Measurements from ENCODE around the gene BRME1. TPM values are rescaled to one million over a fixed set of nuclear protein-coding genes. Genes with fewer than 3 reads are reported as not detected.

The BRME1 gene
- total RNA-seq, 1 donor from 2014 or later: 0.49 TPM

- Histone ChIP-seq H3K27ac (no peak overlapping the region), H3K27me3 (peaks cover 10% of the 10 kb centered on the region), H3K79me2 (ENCODE audit: low read depth) (no peaks in the 10 kb centered on the region), H3K9me3 (ENCODE audit: low read depth) (no peaks in the 10 kb centered on the region), H3K4me1 (no peaks in the 10 kb centered on the region), H3K9ac (no peak overlapping the region), H3F3A (ENCODE audit: low read depth) (no peaks in the 10 kb centered on the region), H2AFZ (replicated peaks) (no peak overlapping the region), H3K4me2 (no peak overlapping the region), H3K4me3 (no peak overlapping the region), H3K36me3 (no peaks in the 10 kb centered on the region), H4K20me1 (ENCODE audit: low read depth) (no peaks in the 10 kb centered on the region)
- no peak for TF ChIP-seq EZH2 (IDR thresholded peaks at IDR 0.05)
- no peak for TF ChIP-seq CTCF (IDR thresholded peaks at IDR 0.05)
- TF ChIP-seq EZH2phosphoT487 (IDR thresholded peaks at IDR 0.05): no peak
- H3K36me3 Mint-ChIP-seq: peaks cover 6% of the 10 kb centered on the region
- H3K4me3 Mint-ChIP-seq: no peak overlapping the region
- H3K27ac Mint-ChIP-seq: no peak overlapping the region
- no peaks in the 10 kb centered on the region for H3K27me3 Mint-ChIP-seq (ENCODE audit: insufficient read depth, low read depth)
- DNase-seq (ENCODE audit: low spot score): no peak
- no peaks in the 10 kb centered on the region for H3K9me3 Mint-ChIP-seq
- H3K4me1 Mint-ChIP-seq: peaks cover 9% of the 10 kb centered on the region
Measured at GRCh38 chr19:13909430-13909829, 3.5 kb upstream of the BRME1 start.

GRCh38 chr19:13908674-13909073 lies 2.8 kb upstream of the BRME1 start:
- H4K20me1 ChIP-seq (ENCODE audit: low read depth): no peaks in the 10 kb centered on the region
- no peaks in the 10 kb centered on the region for H3K9me3 Mint-ChIP-seq
- no peak overlapping the region for H3K27ac Mint-ChIP-seq
- no peak overlapping the region for H3K4me3 ChIP-seq
- H2AFZ ChIP-seq (replicated peaks): no peak overlapping the region
- H3K27ac ChIP-seq: no peak overlapping the region
- H3K9ac ChIP-seq: no peak overlapping the region
- no peaks in the 10 kb centered on the region for H3K4me1 ChIP-seq
- DNase-seq (ENCODE audit: low spot score): no peak
- peaks cover 6% of the 10 kb centered on the region for H3K36me3 Mint-ChIP-seq
- no peaks in the 10 kb centered on the region for H3K36me3 ChIP-seq
- peaks cover 9% of the 10 kb centered on the region for H3K4me1 Mint-ChIP-seq
- no peaks in the 10 kb centered on the region for H3K9me3 ChIP-seq (ENCODE audit: low read depth)
- H3K79me2 ChIP-seq (ENCODE audit: low read depth): no peaks in the 10 kb centered on the region
- TF ChIP-seq CTCF (IDR thresholded peaks at IDR 0.05): no peak
- no peak for TF ChIP-seq EZH2 (IDR thresholded peaks at IDR 0.05)
- no peak for TF ChIP-seq EZH2phosphoT487 (IDR thresholded peaks at IDR 0.05)
- H3K4me3 Mint-ChIP-seq: no peak overlapping the region
- no peaks in the 10 kb centered on the region for H3F3A ChIP-seq (ENCODE audit: low read depth)
- H3K27me3 Mint-ChIP-seq (ENCODE audit: insufficient read depth, low read depth): no peaks in the 10 kb centered on the region
- H3K4me2 ChIP-seq: no peak overlapping the region
- H3K27me3 ChIP-seq: peaks cover 10% of the 10 kb centered on the region

- Histone ChIP-seq H3K36me3 (no peaks in the 10 kb centered on the region), H3K4me2 (peak overlapping the region; percentile 83), H3K4me1 (no peaks in the 10 kb centered on the region), H3F3A (ENCODE audit: low read depth) (no peaks in the 10 kb centered on the region), H3K27ac (no peak overlapping the region), H2AFZ (replicated peaks) (no peak overlapping the region), H3K27me3 (peaks cover 10% of the 10 kb centered on the region), H3K4me3 (peak overlapping the region; percentile 71), H3K9me3 (ENCODE audit: low read depth) (no peaks in the 10 kb centered on the region), H3K9ac (no peak overlapping the region), H3K79me2 (ENCODE audit: low read depth) (no peaks in the 10 kb centered on the region), H4K20me1 (ENCODE audit: low read depth) (no peaks in the 10 kb centered on the region)
- Mint-ChIP-seq H3K27me3 (ENCODE audit: insufficient read depth, low read depth) (no peaks in the 10 kb centered on the region), H3K27ac (no peak overlapping the region), H3K9me3 (no peaks in the 10 kb centered on the region), H3K36me3 (peaks cover 6% of the 10 kb centered on the region), H3K4me3 (peak overlapping the region; percentile 85), H3K4me1 (peaks cover 9% of the 10 kb centered on the region)
- TF ChIP-seq EZH2 (IDR thresholded peaks at IDR 0.05) (no peak), EZH2phosphoT487 (IDR thresholded peaks at IDR 0.05) (no peak), CTCF (IDR thresholded peaks at IDR 0.05) (no peak)
- no peak for DNase-seq (ENCODE audit: low spot score)
Measured at GRCh38 chr19:13906910-13907309, 993 bp upstream of the BRME1 start.

Data from neural progenitor cell (in vitro differentiated cells).